Stimulated activated CD4-positive, alpha-beta T cell treated with anti-CD3 and anti-CD28 coated beads, Interleukin-1b, Interleukin-23, amount 100 ng/mL, for 4 hours (primary cell): Measurements from ENCODE around the gene SPO11.

ENCODE experiments used
- DNase-seq, 2 donors: peaks; one replicate each; pipeline ENCODE4 v3.0.0-alpha.2; 2020; ENCODE audit warnings: low read depth in 2 of 2

Gene SPO11

DNA sequence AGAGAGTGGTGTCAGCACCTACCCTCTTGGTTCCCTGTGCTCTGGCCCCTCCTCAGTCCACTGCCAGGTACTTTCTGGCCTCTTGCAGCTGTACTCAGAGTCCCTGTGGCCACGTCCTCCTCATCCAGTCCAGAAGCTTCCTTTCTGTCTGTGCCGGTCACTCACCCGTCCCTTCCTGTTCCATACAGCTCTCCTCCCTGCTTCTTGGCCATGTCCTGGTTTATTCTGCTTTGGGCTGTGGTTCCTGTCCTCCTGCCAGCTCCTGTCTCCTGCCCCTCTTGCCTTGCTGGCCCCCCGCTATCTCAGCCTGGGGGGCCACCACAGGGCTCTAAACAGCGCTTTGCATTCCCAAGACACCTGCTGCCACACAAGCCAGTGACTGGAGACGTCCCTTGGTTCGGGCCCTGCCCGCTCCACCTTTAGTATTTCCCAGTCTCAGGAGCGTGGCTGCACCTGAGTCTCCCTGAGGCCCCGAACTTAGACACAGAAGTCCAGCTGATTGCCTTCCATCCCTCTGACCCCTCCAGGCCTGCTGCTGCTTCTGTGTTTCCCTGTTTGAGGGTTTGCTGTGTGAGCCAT lies 46.1 kb downstream of the SPO11 start:
- no peak for DNase-seq

DNA sequence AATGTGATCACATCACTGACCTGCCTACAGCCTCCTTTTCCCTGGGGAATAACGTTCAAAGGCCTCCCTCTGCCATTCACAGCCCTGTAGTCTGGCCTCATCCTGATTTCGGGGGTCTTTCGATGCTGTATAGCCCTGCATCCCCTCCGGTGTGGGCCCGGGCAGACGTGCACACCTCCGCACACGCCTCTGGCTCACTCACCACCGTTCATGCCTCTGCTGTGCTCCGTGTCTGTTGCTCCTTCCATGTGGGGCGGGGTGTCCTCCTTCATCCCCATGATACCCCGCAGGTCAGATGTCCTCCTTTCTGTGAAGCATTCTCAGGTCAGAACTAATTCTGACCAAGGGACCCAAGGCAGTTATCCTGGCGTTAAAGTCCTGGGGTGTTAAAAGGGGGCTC lies 47.7 kb downstream of the SPO11 start:
- DNase-seq = no peak

DNA sequence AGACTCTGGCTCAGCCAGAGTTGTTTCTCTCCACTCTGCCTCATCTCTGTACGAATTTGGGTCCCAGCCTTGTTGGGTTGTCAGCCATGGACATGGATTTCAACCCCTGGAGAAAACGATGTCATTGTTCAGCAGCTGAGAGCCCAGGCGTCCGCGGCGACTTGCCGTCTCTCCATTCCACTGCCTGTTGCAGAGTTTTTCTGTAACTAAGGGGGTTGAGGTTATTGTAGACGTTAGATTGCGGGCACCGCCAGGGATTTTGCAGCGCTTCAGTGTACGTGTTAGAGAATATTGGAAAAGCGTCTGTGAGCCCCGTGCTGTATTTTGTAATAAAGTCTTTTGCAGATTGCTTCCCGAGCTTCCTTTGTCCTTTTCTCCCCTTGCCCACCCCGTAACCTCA lies 48.5 kb downstream of the SPO11 start:
- DNase-seq = no peak

DNA sequence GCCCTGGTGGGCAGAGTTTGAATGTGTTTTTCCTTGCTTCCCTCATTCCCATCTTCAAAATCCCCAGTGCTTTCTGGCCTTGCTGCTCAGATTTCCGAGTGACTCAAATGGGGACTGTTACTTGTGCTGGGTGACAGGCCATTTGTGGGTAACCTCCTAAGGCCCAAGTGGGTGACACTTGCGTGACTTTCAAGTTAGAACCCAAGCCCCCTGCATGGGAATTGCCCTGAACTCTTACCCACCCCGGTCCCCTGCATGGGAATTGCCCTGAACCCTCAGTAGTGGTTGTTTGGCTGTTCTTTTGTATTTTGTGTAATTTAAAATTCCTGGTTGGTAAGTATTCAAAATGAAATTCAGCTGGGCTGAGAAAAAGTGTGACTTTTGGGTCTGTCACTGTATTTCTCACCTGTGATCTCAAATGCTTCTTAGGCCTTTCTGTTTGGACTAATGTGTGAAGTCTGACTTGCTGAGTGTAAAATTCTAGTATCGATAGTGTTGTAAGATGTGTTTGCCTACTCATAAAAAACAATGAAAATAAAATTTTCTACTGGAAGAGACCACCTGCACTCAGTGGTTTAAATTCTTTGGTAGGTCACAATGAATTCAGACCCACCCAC lies 49.2 kb downstream of the SPO11 start:
- DNase-seq = no peak

DNA sequence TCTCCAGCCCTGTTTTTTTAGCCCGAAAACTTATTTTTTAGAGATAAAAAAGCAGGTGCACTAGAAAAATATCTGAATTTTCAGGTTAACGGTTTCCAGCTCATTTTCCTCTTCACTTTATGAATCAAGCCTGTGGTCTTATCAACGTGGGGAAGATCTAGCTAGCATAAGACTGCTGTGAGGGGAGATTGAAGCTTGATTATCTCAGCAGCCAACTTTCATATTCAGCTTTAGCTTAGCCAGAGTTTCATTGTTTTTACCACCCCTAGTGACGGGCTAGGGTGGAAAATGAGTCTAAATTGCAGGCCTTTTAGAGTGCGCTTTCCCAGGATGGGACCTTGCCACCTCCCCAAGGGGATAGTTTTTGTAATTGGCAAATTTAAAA lies 49.7 kb downstream of the SPO11 start:
- no peak for DNase-seq

DNA sequence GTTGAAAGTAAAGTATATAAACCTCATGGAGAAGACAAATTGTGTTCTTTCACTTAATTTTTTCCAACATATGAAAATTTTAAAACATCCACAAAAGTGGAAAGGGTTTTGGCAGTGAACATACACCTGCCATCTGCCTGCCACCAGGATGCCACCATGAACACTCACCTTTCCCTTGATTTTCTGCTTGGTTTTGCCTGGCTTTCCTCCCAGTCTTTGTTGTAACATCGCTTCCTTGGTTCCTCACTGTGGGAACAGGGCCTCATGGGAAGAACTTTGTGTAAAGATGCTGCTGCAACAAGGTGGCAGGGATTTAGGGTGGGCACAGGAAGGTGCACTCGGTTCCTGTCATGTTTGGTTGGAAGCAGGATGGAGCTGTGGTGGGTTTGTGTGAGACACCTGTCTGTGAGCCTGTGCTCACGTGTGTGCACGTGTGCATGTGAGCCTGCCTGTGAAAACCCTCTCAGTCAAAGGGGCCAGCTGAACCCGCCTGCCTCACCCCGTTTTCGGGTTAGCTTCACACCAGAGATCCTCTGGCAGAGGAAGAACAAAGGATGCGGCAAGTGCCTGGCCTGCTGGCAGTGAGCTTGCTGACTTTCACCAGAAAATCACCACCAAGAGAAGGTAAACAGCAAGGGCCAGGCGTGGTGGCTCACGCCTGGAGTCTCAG lies 50.6 kb downstream of the SPO11 start:
- no peak for DNase-seq

DNA sequence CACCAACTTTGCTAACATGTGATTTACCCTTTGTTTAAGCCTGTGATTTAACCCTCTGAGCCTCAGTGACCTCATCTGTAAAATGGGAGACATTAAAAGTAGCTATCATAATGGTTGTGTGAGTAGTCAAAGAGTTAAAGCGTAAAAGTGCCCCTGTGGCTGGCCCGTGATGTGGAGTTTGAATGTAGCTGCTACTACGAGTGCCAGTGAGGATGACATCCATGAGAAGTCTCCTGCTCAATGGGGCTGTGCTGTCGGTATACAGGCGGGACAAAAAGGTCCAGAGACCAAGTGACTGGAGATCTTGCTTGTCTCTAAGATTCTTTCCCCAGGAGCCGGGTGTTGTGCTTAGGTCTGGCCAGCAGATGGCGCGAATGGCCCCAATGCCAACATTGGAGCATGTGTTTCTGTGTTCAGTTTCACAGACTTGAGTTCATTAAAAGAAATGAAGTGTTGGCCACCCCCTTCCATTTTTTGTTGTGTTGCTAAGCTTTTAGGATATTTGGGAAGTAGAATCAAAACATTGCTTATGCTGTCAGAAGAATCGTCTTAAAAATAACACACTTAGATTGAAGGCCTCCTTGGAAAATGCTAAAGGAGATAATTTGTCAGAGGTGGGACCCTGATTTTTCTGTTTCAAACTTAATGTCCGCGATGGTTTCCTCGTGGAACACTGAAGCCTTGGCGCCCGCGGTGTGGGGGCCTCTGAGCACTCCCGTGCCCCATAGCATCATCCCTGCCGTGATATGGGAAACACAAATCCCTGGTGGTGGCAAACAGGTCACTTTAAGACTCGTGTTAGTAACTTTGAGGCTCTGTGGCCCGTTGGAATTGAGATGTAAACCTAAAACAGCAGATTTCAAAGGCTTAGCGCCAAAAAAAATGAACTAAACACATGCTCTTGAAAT lies 52.2 kb downstream of the SPO11 start:
- peak; percentile 77 to 85 for DNase-seq

DNA sequence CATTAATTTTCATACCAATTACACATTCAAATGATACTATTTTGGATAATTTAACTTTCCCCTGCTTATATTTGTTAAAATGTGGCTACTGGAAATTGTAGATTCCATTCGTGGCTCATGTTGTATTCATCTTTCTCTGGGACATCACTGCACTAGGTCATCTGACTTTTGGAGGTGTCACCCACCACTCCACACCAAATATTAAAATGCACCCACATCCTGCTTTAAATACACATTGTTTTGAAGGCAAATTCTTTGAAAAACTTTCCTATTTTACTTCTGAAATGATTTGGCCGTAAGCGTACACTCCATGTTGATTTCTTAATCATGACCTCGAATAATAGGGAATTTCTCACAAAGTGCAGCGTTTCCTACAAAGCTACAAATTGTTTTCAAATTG lies 52.9 kb downstream of the SPO11 start:
- no peak for DNase-seq

DNA sequence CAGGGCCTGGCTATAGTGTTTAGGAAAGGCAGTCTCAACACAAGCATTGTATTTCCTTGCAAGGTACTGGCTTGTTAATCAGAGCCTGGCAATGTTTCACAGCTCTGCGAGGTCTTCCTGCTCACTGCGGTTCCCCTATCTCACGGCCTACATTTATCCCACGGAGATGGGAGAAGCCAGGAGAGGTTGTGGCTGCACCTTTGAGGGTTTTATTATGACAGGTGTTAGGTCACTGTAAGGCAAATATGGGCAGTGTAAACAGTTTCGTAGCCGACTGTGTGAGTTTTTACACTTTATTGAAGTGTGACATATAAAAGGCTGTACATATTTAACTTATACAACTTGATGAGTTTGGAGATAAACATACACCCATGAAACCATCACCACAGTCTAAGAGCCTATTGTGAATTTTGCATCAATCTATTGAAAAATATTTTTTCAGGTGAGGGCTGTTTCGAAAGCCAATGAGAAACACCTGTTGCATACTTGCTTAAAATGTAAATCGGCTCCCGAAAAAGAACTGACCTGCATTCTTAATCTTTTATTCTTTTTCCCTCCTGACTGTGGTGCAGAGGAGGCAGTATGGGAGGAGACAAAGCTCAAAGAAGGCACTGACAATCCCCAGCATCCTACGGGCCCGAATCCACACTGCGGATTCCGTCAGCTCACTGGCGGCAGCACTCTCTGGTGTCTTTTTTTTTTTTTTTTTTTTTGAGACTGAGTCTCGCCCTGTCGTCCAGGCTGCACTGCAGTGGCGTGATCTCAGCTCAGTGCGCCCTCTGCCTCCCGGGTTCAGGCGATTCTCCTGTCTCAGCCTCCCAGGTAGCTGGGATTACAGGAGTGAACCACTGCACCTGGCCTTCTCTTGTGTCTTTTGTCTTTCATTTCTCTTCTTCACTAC lies 54.1 kb downstream of the SPO11 start:
- DNase-seq = no peak

DNA sequence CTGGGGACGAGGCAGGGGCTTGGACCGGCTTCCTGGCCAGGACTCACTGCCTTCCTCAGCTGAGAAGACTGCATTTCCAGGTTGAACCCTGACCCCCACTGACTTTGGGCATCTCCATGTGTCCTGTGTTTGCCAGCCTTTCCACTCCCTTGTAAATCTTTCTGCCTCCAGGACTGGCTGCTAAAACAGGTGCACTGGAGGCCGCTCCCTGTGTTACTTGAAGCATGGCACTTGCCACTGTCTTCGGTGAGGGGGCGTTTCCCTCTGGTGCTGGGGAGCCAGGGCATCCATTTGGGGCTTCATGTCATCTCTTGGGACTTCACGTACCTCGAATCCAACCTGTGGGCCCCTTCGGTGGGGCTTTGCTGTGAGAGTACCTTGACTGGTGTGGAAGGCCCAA lies 54.9 kb downstream of the SPO11 start:
- DNase-seq = no peak

DNA sequence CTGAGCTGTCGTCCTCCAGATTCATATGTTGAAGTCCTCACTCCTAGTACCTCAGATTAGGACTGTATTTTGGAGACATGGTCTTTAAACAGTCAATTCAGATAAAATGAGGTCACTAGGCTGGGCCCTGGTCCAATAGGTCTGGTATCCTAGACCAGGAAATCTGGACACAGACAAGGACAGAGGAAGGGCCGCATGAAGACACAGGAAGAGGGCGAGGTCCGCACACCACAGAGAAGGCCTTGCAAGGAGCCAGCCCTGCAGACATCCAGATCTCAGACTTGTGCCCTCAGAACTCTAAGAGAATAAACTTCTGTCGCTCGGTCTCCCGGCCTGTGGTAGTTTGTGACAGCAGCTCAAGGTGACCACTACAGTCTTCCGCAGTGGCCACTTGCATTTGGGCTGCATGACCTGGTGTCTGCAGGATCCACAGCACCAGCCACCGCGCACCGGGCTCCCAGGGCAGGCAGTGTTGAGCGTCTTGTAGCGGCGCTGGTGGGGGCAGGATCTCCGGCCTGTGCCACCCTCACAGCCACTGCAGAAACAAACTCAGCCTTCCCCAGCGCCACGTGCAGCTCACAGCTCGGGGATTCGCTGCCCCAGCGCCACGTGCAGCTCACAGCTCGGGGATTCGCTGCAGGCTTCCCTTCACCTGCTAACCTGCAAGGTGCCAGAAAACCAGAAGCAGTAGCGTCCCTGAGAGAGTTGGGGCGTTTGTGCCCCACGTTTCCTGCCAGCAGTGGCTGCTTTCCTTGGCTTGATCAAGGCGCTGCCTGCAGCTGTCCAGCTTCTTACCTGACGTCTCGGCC lies 55.6 kb downstream of the SPO11 start:
- DNase-seq = no peak

DNA sequence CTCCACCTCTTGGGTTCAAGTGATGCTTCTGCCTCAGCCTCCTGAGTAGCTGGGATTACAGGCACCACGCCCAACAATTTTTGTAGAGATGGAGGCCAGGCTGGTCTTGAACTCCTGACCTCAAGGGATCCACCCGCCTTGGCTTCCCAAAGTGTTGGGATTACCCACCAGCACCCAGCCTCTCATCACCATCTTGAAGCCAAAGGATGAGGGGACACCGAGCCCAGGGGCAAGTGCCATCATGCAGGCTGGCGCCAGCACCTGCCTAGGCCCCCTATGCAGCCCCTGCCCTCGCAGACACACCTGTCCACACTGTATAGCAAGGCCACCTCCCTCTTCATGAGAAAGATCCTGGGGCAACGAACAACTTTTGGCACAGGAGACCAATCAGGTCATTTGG lies 56.3 kb downstream of the SPO11 start:
- no peak for DNase-seq

DNA sequence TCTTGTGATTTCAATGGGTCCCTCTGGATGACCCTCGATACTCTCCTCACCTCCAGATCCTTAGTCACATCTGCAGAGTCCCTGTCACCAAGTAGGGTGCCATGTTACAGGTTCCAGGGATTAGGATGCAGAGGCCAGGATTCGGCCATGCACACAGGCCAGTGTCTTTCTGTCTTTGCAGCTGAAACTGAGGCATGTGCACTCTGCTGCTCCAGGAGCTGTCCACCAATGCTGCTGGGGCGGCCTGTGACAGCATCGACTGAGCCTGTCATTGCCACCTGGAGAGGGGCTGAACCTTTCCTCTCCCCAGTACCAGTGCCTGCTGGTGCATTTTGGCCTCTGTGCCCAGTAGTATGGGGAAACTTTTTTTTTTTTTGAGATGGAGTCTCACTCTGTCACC lies 57.2 kb downstream of the SPO11 start:
- DNase-seq = no peak

DNA sequence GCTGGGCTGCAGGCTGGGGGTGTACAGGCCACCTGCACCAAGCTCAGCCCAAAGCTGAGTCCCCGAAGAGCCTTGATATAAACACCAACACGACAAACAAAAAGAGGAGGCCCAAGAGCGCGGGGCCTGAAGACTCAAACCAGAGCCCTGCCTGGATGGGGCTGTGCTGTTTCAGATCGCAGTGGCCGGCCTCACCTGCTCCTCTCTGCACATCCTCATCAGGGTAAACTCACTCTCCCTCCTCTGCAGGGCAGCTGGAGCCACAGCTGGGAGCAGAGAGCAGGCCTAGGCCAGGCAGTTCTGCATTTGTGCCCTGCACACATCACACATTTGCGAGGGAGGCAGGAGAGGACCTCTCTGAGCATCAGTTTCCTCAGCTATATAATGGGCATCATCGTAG lies 57.9 kb downstream of the SPO11 start:
- DNase-seq = no peak

DNA sequence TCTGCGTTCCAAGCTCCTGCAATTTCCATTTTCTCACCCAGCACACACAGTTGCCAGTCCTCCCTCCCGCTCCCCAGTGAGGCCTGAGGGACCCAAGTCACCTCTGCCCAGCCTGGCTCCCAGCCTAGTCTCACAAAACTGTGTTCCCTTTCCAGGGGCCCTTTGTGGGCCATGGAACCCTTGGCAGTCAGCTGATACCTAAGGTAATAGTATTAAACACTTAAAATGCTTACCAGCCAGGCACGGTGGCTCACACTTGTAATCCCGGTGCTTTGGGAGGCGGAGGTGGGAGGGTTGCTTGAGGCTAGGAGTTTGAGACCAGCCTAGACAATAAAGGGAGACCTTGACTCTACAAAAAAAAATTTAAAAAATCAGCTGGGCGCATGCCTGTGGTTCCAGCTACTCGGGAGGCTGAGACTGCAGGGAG lies 58.4 kb downstream of the SPO11 start:
- DNase-seq = no peak

DNA sequence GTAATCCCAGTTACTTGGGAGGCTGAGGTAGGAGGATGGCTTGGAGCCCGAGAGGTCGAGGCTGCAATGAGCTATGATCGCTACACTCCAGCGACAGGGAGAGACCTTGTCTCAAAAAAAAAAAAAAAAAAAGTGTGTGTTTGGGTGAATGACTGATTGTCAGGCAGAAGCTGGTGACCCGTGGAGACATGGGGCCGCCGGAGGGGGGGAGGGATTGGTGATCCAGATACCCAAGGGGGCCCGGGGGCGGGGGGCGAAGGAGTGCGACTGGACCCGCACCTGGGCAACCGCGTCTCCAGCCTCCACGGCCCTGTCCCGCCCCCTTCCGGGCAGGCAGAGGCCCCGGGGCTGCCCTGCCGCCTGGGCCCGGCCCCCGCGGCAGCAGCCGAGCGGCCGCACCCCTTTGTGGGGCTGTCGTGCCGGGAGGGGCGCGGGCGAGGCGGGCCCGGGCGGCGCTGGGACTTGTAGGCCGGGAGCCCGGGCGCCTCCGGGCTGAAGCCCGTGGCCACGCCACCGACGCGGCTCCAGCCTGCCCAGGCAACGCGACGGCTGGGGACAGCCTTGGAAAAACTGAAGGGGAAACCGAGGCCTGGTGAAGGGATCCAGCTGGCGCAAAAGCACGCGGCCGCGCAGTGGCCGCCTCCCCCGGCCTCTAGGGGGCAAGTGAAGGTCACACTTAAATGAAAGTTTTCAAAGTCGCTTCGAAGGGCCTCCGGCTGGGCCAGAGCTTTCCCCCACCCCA lies 59.5 kb downstream of the SPO11 start:
- DNase-seq = peak; percentile 38 to 67

DNA sequence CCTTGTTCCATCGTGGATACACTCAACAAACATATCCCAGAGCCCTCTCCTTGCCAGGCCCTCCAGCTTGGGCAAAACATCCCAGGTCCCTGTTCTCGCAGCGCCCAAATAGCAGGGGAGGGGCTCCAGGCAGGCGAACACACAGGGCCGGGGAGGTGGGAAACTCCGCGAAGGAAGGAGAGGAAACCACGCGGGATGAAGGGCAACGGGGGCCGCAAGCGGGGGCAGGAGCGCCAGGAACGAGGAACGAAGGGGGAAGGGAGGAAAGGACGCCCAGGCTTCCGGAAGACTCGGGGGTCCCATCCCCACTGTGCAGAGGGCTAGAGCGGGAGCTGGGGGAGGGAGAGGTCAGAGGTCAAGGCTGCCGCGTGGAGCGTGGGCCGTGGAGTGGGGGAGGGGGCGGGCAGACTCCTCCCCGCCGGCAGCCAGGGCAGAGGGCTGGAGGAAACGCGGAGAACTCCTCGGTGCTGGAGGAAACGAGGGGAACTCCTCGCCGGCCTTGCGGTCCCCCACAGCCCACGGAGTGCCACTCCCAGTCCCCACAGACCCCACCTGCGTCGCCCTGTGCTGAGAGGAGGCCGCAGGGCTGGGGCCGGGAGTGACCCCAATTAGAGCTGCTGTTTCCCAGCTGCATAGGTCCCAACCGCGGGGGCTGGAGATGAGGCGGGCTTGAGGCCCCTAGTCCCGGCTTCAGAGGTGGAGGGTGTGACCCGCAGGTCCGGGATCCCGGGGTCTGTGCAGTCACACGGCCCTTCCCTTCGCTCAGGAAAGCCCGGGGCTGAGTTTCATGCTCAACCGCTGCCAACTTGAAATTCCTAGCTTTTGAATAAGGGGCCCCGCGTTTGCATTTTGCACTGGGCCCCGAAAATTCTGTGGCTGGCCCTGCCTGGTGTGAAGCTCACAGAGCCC lies 60.3 kb downstream of the SPO11 start:
- peak; percentile 66 to 68 for DNase-seq

DNA sequence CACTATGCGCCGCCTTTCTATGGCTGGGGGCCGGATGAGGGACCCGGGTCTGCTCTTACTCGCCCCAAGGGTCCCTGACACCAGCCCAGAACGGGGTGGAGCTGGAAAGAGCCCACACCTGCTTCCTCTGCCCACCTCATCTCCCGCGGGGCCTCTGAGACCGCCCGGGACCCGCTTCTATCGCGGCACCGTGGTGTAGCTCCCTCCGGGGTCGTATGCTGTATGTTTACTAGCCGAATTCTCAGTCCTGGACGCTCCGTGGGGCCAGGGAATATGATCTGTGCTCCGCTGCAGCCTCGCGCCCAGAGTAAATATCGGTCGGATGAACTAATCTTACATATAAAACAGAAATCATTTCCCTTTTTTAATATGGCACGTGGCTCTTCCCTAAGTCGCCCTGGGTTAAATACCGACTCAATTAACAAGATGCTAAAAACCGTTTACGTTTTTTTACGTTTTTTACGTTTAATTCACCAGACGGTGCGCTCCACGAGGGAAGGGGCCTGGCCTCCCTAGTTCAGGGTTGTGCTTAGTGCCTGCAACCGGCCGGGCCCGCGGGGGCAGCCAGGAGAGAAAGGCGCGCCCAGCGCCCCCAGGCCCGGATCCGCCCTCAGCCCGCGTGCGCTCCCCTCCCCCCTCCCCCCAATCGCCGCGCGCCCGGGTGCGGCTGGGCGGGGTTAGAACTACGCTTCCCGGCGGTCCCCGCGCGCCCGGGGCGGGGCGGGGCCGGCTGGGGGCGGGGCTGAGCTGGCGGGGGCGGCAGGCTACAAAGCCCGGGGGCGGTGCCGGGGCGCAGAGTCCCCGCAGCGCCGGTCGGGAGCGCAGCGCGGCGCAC lies 61.2 kb downstream of the SPO11 start, which contains the start of gene RBM38:
Gene RBM38, plus strand, starts transcription at position 793 of the 835 bp plus-strand sequence. CDS start 186 bp downstream, outside the sequence.
- peak; percentile 71 to 82 for DNase-seq
